ENCODE results near the gene SFMBT2.

Gene SFMBT2

GRCh38 chr10:7333961-7334641 is 76.7 kb downstream of the SFMBT2 start:
- TF ChIP-seq, protein P1, sequence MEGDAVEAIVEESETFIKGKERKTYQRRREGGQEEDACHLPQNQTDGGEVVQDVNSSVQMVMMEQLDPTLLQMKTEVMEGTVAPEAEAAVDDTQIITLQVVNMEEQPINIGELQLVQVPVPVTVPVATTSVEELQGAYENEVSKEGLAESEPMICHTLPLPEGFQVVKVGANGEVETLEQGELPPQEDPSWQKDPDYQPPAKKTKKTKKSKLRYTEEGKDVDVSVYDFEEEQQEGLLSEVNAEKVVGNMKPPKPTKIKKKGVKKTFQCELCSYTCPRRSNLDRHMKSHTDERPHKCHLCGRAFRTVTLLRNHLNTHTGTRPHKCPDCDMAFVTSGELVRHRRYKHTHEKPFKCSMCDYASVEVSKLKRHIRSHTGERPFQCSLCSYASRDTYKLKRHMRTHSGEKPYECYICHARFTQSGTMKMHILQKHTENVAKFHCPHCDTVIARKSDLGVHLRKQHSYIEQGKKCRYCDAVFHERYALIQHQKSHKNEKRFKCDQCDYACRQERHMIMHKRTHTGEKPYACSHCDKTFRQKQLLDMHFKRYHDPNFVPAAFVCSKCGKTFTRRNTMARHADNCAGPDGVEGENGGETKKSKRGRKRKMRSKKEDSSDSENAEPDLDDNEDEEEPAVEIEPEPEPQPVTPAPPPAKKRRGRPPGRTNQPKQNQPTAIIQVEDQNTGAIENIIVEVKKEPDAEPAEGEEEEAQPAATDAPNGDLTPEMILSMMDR (conservative IDR thresholded peaks at IDR 0.05) = no peak
- H3K27ac ChIP-seq = no peak overlapping the region

DNA sequence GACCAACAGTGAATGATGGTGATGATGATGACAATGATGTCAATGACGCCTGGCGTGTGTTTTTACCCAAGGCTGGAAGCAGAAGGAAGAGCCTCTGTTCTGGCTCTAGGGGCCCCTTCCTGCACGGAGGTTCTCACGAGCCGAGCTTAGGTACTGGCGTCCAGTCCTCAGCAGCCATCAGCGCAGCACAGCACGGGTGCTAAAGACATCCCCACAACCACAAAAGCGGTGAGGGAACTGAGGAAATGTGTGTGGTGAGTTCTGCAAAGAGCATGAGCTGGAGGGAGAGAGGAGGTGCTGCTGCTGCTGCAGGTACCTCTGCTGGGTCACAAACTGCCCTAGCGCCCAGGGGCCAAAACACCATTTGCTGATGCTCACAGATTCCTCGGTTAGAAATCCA is 81.6 kb downstream of the SFMBT2 start:
- TF ChIP-seq, protein P1 (conservative IDR thresholded peaks at IDR 0.05) = no peak
- no peak overlapping the region for H3K27ac ChIP-seq

- TF ChIP-seq, protein P1 (conservative IDR thresholded peaks at IDR 0.05) = no peak
Observed at GRCh38 chr10:7327885-7328284, 82.9 kb downstream of the SFMBT2 start.

DNA sequence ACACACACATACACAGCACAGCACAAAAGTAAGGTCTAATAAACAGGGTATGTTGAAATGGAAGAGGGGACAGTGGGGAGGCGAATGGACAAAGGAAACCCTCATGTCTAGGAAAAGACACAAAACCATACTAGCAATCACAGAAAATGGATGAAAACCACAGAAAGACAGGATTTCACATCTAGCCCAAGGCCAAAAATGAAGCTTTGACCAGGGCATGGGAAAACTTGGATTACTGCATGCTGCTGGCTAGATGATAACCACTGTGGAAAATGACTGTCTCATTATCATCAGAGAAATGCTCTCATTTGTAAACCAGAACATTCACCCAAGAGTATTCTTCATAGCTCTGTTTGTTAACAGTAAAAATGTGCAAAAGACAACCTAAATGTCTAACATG is 88.2 kb downstream of the SFMBT2 start:
- TF ChIP-seq, protein P1 (conservative IDR thresholded peaks at IDR 0.05) = no peak
- no peak overlapping the region for H3K27ac ChIP-seq

More at GRCh38 chr10:7327885-7328284, 82.9 kb downstream of the SFMBT2 start:
- H3K27ac ChIP-seq = no peak overlapping the region

DNA sequence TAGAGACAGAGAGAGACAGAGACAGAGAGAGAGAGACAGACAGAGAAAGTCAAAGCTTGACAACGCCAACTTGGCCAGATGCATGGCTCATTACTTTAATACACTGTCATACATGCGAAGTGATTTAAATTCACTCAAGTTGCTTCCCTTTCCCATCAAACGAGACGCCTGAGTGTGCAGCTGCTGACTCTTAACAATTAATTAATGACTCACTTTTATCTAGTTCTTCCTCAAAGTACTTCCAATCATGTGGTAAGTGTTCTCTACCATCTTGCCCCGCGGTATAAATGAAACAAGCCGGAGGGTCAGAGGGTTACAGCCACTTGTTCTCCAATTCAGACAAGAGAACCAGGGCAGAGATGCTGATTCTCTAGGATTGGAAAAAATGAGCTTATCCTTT is 90.8 kb downstream of the SFMBT2 start:
- no peak overlapping the region for H3K27ac ChIP-seq
- TF ChIP-seq, protein P1 (conservative IDR thresholded peaks at IDR 0.05) = no peak

GRCh38 chr10:7319632-7320031 is 91.2 kb downstream of the SFMBT2 start:
- TF ChIP-seq, protein P1 (conservative IDR thresholded peaks at IDR 0.05) = no peak
- H3K27ac ChIP-seq = no peak overlapping the region

DNA sequence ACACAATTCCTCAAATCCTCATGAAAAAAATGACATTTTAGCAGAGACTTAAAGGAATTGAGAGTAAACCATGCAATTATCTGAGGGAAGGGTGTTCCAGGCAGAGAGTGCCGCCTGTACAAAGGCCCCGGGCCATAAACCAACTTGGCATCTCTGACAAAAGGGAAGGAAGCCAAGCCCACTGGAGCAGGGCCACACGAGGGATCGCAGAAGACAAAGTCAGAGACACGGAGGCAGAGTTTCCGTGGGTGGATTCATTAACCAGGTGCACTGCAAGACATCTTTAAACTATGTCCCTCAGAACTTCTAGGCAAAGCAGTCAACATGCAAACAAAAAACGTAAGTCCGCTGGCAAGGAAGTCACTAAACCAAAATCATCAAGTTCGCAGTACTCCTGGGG is 92.0 kb downstream of the SFMBT2 start:
- no peak overlapping the region for H3K27ac ChIP-seq
- TF ChIP-seq, protein P1 (conservative IDR thresholded peaks at IDR 0.05) = no peak
